GDM1 (cell line): ENCODE measurements around the gene CDR2.

Experiments used
- DNase-seq: peaks from one replicate; lab custom pipeline; 2025; lab: John Stamatoyannopoulos, UW

The CDR2 gene

DNA sequence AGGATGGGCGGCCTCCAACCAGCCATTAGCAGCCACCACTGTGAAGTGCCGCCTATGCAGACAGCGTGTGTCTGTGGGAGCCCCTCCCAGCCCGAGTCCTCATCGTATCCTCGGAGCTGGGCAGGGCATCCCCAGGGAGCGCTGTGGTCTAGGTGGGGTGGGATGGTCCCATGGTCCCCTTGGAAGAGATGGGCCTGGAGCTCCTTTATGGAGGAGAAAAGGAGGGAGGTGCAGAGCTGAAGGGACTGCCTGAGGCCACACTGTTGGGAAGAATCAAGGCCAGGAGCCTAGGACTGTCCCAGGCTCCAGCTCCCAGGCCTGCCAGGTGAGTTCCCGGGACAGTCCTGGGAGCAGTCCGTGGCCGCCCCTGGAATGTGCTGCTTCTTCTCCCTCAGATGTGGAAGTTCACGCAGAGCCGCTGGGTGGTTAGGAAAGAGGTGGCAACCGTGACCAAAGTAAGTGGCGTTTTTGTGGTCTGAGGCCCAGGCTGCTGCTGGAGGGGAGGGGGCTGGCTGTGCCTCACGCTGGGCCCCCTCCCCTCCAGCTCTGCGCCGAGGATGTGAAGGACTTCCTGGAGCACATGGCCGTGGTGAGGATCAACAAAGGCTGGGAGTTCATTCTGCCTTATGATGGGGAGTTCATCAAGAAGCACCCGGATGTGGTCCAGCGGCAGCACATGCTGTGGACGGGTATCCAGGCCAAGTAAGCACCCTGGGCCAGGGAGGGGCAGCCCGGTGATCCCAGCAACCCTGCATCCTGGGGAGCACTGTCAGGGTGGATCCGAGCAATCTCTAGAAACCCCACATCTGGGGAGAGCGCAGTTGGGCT lies 50.2 kb downstream of the CDR2 start:
- no peak for DNase-seq

DNA sequence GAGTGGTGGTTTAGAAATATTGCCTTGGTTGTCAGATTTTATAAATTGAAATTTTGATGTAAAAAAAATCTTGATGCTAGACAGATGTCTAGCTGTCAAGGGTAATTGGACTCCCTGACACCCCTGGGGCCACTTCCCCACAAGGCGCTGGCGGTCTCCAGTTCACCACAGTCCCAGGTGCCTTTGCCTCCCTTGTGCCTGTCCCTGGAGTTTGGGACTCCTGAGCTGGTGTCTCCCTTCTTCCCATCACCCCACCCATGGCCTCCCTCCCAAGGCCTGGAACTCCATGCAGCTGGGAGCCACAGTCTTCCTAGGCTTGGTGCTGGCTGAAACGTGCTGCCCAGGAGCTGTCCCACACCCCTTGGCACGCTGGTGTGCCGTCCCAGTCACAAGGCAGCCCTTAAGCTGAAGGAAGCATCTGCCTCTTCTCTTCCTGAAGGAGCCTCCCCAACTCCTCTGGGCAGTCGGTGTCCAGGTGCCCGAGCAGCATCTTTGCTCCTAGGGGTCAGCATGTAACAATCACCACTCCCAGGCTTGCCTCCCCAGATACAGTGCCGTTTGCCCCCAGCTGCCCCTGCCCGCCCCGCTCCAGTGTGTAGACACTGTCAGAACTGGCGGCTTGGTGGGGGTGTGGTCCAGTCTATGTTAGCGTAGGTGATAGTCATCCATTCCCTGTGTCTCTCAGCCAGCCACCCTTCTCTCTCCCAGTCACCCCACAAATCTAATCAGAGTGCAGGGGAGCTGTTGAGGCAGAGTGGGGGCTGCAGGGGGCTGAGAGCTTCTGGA lies 51.1 kb downstream of the CDR2 start:
- DNase-seq = no peak

- DNase-seq = no peak
These were observed 51.7 kb downstream of the CDR2 start for GRCh38 chr16:22322741-22323140.

DNA sequence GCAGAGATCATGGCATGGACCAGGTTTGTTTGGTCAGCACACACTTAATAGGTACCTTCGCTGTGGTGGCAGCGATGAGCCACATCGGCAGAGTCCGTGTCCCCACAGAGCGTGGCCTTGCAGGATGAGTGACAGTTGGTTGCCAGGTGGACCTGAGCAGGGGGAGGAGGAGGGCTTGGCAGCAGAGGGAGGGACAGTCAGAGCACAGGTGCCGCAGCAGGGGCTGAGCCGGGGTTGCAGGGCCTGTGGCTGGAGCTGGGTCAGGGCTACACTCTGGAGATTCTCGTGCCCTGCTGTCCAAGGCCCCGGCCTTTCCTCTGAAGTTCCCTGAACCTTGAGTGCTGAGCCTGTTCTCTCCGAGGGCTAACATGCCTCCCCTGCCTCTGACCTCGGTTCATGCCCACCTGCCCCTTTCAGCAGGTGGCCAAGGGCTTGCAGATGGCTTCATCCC lies 52.4 kb downstream of the CDR2 start:
- DNase-seq = no peak

GRCh38 chr16:22321340-22322001 lies 52.9 kb downstream of the CDR2 start:
- peak; percentile 22 for DNase-seq

GRCh38 chr16:22320572-22321339 lies 53.7 kb downstream of the CDR2 start:
- DNase-seq = no peak

- DNase-seq = peak; percentile 0
These were observed 55.6 kb downstream of the CDR2 start for GRCh38 chr16:22318690-22319358.

GRCh38 chr16:22317625-22318024 lies 56.8 kb downstream of the CDR2 start:
- DNase-seq = no peak

GRCh38 chr16:22317001-22317530 lies 57.4 kb downstream of the CDR2 start:
- DNase-seq = no peak

GRCh38 chr16:22316411-22316811 lies 58.0 kb downstream of the CDR2 start:
- no peak for DNase-seq

DNA sequence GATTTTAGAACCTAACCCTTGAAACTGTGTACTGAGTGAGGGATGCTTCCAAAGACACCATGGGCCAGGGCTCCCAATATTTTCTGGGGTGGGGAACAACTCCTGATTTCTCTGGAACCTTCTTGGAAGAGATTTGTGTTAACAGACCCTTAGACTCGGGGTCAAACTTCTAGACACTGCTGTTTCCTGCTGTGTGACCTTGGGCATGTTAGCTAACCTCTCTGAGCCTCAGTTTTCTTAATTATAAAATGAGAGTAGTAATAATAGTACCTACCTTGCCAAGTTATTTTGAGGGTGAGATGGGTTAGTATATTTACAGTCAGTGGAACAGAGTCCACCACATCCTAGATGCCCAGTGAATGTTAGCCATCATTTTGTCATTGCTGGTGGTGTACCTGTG lies 58.4 kb downstream of the CDR2 start:
- DNase-seq = no peak

DNA sequence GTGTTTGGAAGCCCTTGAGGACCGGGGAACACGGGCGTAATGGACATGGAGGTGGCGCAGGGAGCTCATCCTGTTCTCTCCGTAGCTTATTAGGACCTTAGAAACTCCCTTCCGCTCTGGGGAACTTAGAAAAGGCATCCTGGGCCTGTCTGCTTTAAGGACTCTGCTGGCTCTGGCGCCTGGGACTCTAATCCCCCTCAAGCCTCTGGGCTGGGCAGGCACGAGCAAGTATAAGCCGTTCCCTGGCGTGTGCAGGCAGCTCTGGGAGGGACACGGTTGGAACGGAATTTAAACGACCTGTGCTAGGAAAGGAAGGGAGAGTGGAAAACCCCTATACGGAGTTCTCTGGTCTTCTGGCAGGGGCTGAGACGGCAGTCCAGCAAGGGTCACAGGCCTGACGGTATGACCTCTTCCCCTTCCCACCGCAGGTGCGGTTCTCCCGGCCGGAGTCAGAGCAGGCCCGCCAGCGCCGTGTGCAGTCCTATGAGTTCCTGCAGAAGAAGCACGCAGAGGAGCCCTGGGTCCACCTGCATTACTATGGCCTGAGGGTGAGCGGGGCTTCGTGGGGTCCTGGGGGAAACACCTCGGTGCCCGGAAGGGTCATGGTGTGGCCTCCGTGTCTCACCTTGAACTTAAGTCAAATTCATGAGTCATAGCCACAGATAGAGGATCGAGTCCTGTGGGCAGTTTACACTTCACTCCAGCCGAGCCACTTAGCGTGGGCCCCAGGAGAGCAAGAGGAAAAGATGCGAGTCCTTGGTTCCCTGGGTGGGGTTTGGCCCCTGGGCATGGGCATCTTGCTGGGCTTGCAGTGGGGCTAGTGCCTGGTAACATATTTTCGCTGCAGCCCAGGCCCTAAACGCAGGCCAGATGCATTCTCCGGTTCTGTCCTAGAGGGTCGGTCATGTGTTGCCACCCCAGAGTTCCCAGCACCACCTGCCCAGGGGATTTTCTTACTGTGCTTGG lies 59.5 kb downstream of the CDR2 start:
- DNase-seq = no peak

DNA sequence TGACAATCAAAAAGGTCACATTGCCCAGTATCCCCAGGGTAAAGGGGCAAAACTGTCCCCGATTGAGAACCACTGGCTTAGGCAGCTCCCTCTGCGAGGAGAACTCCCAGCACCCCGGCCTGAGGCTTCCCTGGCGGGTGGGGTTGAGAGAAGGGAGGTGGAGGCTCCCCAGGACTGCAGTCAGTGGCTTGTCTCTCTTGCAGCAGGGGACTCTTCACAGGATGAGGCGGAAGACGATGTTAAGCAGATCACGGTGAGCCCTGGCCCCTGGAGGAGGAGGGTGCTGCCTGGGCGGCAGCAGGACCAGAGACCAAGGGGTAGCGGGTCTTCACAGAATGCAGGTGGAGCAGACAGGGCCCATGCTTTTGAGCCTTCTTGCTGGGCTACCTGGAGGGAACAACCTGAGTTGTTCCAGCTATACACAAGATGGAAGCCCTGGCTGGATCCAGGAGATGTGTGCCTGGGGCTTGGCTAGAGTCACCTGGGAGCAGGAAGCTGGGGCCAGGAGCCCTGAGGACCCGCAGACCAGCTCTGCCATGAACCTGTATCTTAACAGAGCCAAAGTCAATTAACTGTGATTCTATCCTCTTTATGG lies 60.4 kb downstream of the CDR2 start:
- DNase-seq = no peak

GRCh38 chr16:22312897-22313781 lies 61.3 kb downstream of the CDR2 start:
- DNase-seq = no peak

DNA sequence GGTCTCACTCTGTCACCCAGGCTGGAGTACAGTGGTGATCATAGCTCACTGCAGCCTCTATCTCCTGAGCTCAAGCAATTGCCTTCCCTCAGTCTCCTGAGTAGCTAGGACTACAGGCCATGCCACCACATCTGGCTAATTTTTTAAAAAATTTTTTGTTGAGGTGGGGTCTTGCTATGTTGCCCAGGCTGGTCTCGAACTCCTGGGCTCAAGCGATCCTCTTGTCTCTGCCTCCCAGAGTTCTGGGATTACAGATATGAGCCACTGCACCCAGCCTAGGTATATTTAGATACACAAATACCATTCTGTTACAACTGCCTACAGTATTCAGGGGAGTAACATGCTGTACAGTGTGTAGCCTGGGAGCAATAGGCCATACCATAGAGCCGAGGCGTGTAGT lies 62.9 kb downstream of the CDR2 start:
- DNase-seq = no peak

DNA sequence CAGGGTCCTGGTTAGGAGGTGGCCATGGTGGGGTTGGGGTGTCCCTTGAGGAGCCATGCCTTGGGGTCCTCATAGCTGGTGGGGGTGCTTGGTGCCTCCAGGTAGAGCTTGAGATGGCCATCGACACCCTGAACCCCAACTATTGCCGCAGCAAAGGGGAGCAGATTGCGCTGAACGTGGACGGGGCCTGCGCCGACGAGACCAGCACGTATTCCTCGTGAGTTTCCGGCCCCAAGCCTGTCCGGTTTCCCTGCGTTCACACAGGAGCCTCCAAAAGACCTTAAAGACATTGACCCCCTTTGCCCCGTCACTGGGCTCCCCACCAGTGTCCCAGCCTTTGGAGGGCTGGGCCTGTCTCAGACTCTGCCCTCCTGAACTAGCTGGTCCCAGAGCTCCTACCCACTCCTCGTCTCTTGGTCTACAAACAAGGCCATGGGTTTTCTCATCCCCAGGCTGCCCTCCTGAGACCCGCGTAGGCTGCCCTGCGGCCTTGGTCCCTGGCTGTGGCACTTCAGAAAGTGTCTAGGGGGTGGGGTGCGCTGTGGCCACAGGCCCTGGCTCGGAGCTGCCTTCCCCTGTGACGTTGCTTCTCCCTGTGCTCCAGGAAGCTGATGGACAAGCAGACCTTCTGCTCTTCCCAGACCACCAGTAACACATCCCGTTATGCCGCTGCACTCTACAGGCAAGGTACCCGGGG lies 65.4 kb downstream of the CDR2 start:
- no peak for DNase-seq

GRCh38 chr16:22307838-22308237 lies 66.6 kb downstream of the CDR2 start:
- DNase-seq = no peak

- DNase-seq = no peak
These were observed 67.6 kb downstream of the CDR2 start for GRCh38 chr16:22306788-22307187.
